Stimulated activated CD4-positive, alpha-beta T cell treated with anti-CD3 and anti-CD28 coated beads, Interleukin-15, amount 100 ng/mL, for 48 hours (primary cell): ENCODE measurements around the gene LIPG.
"Not testable (repeated sequence)": the region's sequence is repeated elsewhere in the genome, so short reads cannot be mapped to it uniquely, and the experiment has no call there.

ENCODE experiments used
- DNase-seq, 2 donors: peaks; one replicate each; pipeline ENCODE4 v3.0.0-alpha.2; 2020; ENCODE audit warnings: low read depth in 2 of 2

LIPG gene

DNA sequence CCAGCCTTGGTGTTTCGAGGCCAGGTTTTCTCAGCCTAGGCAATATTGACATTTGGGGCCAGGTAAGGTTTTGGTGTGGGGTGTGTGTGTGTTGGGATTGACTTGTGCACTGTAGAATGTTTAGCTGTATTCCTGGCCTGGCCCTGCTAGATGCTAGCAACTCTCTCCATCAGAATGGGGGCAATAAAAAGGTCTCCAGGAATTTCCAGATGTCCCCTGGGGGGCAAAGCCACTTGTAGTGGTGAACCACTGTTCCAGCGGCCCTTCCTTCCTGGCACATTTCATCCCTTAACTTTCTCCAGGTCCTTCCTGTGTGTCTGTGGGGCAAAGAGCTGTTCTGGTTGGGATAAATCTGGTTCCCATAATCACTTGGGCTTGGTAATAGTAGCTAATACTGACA is 12.0 kb downstream of the LIPG start:
- DNase-seq, result no peak

GRCh38 chr18:49579041-49579440 is 17.2 kb downstream of the LIPG start:
- not testable (repeated sequence) for DNase-seq

DNA sequence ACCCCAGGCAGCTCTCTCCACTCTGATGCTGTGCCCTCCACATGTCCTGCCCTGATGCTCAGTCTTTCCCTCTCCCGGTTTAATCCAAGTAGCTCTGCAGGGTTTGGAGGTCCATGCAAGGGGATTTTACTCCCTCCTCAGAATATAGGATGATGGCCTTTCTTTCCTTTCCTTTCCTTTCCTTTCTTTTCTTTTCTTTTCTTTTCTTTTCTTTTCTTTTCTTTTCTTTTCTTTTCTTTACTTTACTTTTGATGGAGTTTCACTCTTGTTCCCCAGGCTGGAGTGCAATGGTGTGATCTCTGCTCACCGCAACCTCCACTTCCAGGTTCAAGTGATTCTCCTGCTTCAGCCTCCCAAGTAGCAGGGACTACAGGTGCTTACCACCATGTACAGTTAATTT is 17.7 kb downstream of the LIPG start:
- not testable (repeated sequence) for DNase-seq

GRCh38 chr18:49580279-49580678 is 18.4 kb downstream of the LIPG start:
- DNase-seq, result no peak

DNA sequence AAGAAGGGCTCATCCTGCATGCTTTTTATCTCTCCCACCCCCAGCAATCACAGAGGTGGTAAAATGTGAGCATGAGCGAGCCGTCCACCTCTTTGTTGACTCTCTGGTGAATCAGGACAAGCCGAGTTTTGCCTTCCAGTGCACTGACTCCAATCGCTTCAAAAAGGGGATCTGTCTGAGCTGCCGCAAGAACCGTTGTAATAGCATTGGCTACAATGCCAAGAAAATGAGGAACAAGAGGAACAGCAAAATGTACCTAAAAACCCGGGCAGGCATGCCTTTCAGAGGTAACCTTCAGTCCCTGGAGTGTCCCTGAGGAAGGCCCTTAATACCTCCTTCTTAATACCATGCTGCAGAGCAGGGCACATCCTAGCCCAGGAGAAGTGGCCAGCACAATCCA is 19.5 kb downstream of the LIPG start:
- no peak for DNase-seq

DNA sequence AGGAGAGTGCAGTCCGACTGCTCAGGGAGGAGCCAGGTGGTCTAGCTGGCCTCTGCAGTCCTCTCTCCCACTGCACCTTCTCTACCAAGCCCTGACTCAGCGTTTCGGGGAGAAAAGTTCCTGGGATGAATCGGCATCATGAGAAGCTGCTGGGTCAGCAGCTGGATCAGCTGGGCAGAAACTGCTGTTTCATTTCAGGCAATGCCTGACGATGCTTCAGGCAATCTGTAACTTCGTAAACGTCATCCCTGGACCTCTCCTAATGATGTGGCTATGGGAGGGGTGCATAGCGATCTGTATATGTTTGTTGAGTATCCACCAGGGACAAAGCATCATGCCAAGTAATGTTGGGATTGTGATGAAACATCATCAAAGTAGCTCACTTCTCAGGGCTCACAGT is 20.7 kb downstream of the LIPG start:
- DNase-seq, result no peak

- no peak for DNase-seq
Observed at GRCh38 chr18:49584394-49584793, 22.5 kb downstream of the LIPG start.

- DNase-seq, result not testable (repeated sequence)
Observed at GRCh38 chr18:49584951-49585350, 23.1 kb downstream of the LIPG start.

- no peak for DNase-seq
Observed at GRCh38 chr18:49585781-49586663, 24.2 kb downstream of the LIPG start.

DNA sequence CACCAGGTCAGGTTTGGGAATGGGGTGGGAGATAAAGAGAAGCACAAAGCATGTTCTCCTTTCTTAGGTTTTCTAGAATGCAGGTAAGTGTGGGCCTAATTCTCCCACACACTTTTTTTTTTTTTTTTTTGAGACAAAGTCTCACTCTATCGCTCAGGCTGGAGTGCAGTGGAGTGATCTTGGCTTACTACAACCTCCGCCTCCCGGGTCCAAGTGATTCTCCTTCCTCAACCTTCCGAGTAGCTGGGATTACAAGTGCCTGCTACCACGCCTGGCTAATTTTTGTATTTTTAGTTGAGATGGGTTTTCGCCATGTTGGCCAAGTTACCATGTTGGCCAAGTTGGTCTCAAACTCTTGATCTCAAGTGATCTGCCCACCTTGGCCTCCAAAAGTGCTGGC is 26.3 kb downstream of the LIPG start:
- no peak for DNase-seq

GRCh38 chr18:49588971-49589370 is 27.1 kb downstream of the LIPG start:
- no peak for DNase-seq

DNA sequence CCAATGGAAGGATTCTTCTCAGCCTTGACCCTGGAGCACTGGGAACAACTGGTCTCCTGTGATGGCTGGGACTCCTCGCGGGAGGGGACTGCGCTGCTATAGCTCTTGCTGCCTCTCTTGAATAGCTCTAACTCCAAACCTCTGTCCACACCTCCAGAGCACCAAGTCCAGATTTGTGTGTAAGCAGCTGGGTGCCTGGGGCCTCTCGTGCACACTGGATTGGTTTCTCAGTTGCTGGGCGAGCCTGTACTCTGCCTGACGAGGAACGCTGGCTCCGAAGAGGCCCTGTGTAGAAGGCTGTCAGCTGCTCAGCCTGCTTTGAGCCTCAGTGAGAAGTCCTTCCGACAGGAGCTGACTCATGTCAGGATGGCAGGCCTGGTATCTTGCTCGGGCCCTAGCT is 28.8 kb downstream of the LIPG start:
- no peak for DNase-seq

DNA sequence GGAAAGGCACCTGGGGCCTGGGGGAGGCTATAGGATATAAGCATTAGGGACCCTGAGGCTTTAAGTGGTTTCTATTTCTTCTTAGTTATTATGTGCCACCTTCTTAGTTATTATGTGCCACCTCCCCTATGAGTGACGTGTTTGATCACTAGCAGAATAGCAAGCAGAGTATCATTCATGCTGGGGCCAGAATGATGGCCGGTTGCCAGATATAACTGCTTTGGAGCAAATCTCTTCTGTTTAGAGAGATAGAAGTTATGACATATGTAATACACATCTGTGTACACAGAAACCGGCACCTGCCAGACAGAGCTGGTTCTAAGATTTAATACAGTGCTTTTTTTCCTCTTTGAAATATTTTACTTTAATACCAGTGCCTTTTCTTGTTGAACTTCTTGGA is 29.4 kb downstream of the LIPG start:
- DNase-seq, result no peak

- no peak for DNase-seq
Observed at GRCh38 chr18:49591775-49592174, 29.9 kb downstream of the LIPG start.

DNA sequence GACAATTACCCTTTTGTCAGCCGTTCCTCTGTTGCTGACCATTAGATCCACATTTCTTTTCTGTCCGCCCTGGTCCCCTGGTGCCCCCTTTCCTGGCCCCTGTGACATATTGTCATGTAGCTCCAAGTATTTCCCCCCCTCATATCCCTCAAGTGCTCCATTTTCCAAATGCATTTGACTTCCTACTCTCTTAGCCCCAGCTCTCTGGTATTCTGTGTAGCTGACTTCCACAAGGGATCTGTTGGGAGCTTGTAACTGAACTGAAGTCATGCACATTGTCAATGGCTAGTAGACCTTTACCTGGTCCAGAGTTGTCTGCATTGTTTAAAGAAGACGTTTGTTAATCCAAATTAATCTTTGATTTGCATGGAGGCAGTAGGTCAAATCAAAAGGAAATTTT is 34.8 kb downstream of the LIPG start:
- no peak for DNase-seq

GRCh38 chr18:49597157-49597931 is 35.5 kb downstream of the LIPG start:
- DNase-seq, result no peak

- no peak for DNase-seq
Observed at GRCh38 chr18:49601211-49601610, 39.4 kb downstream of the LIPG start.

DNA sequence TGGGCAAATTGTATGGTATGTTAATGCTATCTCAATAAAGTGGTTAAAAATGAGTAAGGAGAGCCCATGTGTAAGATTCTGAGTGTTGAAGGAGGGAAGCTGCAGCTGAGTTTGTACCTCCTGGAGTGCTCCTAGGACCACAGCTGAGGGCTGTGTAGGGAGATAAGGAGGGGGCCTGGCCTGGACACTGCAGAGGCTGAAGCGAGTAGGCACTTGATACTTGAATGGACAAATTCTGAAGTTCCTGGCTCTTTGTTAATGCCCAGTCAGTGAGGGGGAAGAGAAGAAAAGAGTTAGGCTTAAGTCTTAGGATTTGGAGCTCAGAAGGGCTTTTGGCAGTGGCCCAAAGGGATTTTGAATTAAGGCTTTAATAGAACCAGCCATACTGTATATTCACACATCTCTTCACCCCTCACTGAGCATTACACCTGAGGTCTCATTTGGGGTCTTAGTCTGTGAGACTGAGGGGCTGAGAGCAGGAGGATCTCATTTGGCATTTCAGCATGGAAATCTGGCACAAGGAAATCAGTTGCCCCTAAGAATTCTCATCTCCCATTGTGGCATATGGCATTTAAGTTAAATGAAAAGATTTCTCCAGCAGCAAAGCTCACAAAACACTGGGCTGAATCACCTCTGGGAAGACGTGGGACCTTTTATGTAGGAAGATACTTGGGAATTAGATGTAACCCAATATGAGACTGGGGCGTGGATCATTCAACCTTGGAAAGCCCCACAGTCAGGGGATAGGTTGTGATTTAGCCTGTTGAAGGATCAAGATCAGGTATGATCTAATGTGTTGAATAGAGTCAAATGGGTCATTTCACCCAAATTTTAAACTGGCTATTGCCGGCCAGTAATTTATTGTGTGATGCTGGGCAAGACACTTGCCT is 46.8 kb downstream of the LIPG start:
- DNase-seq, result no peak

DNA sequence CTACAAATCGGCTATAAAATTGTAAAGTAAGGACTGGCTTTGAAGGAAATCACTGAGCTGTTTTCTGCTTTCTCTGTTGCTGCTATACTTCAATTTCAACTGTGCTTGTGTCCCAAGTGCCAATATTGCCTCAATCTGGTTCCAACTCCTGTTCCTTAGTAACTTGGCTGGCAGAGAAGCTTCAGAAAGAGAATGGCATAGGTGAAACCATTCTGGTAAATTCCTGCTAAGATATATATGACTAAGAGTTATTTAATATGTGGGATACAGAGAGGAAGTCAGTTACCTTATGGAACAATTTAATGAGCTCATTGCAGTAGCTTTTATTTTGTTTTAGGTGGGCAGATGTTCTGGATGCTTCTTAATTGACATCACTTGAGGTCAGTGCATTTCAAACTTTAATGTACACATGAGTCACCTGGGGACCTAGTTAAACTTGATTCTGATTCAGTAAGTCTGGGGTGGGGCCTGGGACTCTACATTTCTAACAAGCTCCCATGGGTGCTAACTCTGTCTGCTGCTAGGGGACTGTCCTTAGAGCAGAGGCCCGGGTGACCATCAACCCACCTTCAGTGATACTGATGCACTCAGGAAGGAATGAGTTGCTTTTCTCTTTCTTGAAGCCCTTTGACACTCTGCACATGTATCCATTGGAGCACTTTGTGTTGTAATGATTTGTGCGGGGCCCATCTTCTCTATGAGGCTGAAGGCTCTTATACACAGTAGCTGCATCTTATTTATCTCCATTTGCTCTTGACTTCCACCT is 47.6 kb downstream of the LIPG start:
- DNase-seq, result no peak

DNA sequence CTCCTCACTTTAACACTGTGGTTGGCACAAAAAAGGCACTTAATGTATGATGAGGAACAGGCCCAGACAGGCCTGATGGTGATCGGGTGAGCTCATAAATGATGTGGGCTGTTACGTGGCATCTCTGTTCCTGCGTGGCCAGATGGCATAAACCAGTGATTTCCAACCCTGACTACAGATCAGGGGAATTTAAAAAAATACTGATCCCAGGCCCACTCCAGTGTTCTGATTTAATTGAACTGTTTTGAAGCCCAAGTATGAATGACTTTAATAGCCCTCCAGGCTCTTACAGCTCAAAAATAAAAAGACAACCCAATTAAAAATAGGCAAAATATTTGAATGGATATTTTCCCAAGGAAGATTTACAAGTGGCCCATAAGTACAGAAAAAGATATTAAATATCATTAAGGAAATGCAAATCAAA is 48.2 kb downstream of the LIPG start:
- no peak for DNase-seq

- no peak for DNase-seq
Observed at GRCh38 chr18:49611316-49611715, 49.5 kb downstream of the LIPG start.
